ENCODE measurements around the gene FAIM2.

DNA sequence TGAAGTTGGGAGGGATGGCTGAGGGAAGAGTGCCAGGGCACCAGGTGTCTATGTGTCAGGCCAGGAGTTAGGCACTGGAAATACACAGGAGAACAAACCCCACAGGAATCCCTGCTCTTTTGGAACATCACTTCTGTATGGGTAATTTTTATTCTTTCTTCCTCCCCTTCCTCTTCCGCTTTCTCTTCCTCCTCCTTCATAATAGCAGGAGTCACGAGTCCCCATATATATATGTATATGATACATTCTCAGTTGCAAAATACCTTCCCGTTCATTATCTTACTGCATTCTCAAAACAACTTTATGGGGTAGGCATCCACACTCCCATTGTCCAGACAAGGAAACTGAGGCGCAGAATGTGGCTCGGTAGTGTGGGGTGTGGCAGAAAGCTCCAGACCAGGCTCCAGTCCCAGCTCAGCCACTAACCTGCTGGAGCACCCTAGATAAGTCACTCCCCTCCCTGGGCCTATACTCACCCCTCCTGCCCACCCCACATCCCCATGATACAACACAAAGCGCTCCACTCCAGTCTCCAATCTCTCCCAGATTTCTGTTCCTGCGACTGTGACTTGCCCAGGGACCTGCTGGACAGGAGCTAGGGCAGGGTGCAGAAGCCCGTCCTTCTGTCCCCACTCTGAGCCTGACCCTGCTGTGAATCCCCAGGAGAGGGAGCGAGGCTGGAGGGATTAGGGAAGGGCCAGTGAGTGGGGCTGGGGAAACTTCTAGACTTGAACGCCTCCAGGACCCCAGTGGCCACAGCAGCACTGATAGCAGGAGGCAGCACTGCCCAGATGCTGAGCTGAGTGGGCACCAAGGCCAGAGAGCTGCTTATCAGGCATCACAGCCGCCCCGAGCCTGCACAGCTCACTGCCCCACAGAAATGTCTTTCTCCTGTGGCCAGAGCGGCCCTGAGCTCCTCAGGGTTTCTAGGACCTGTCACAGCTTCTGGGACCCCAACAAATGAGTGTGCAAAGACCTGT lies 45.5 kb upstream of the FAIM2 start:
- no peak for TF ChIP-seq SMC3 (conservative IDR thresholded peaks at IDR 0.05; ENCODE audit: poor library complexity)
- TF ChIP-seq, protein P1, sequence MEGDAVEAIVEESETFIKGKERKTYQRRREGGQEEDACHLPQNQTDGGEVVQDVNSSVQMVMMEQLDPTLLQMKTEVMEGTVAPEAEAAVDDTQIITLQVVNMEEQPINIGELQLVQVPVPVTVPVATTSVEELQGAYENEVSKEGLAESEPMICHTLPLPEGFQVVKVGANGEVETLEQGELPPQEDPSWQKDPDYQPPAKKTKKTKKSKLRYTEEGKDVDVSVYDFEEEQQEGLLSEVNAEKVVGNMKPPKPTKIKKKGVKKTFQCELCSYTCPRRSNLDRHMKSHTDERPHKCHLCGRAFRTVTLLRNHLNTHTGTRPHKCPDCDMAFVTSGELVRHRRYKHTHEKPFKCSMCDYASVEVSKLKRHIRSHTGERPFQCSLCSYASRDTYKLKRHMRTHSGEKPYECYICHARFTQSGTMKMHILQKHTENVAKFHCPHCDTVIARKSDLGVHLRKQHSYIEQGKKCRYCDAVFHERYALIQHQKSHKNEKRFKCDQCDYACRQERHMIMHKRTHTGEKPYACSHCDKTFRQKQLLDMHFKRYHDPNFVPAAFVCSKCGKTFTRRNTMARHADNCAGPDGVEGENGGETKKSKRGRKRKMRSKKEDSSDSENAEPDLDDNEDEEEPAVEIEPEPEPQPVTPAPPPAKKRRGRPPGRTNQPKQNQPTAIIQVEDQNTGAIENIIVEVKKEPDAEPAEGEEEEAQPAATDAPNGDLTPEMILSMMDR (IDR thresholded peaks at IDR 0.05; ENCODE audit: poor library complexity, severe bottlenecking): no peak
- TF ChIP-seq RAD21 (conservative IDR thresholded peaks at IDR 0.05): no peak
- TF ChIP-seq, protein P2, sequence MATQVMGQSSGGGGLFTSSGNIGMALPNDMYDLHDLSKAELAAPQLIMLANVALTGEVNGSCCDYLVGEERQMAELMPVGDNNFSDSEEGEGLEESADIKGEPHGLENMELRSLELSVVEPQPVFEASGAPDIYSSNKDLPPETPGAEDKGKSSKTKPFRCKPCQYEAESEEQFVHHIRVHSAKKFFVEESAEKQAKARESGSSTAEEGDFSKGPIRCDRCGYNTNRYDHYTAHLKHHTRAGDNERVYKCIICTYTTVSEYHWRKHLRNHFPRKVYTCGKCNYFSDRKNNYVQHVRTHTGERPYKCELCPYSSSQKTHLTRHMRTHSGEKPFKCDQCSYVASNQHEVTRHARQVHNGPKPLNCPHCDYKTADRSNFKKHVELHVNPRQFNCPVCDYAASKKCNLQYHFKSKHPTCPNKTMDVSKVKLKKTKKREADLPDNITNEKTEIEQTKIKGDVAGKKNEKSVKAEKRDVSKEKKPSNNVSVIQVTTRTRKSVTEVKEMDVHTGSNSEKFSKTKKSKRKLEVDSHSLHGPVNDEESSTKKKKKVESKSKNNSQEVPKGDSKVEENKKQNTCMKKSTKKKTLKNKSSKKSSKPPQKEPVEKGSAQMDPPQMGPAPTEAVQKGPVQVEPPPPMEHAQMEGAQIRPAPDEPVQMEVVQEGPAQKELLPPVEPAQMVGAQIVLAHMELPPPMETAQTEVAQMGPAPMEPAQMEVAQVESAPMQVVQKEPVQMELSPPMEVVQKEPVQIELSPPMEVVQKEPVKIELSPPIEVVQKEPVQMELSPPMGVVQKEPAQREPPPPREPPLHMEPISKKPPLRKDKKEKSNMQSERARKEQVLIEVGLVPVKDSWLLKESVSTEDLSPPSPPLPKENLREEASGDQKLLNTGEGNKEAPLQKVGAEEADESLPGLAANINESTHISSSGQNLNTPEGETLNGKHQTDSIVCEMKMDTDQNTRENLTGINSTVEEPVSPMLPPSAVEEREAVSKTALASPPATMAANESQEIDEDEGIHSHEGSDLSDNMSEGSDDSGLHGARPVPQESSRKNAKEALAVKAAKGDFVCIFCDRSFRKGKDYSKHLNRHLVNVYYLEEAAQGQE (IDR thresholded peaks at IDR 0.05; ENCODE audit: borderline replicate concordance): no peak
- no peak for TF ChIP-seq EZH2 (IDR thresholded peaks at IDR 0.05; ENCODE audit: borderline replicate concordance, insufficient read depth, low read length, poor library complexity, severe bottlenecking)
- no peak for TF ChIP-seq POLR2AphosphoS5 (IDR thresholded peaks at IDR 0.05)

All from neural cell (in vitro differentiated cells).